GM21619 (cell line): ENCODE data around the gene PKP3.
"Not testable (repeated sequence)": the region's sequence is repeated elsewhere in the genome, so short reads cannot be mapped to it uniquely, and the experiment has no call there.

Source experiments
- ATAC-seq: cut with Tn5 transposase; IDR thresholded peaks from one replicate; pipeline ENCODE4 v1.9.1; 2021; ENCODE audit not compliant: unreplicated experiment

PKP3 gene

GRCh38 chr11:393219-394033, 583 bp upstream of the PKP3 start:
- ATAC-seq = no peak

- no peak for ATAC-seq
Observed at GRCh38 chr11:394858-395655, 1.0 kb downstream of the PKP3 start.

GRCh38 chr11:395866-396265, 1.9 kb downstream of the PKP3 start:
- no peak for ATAC-seq

GRCh38 chr11:396511-396947, 2.5 kb downstream of the PKP3 start:
- no peak for ATAC-seq

GRCh38 chr11:396948-397548, 3.0 kb downstream of the PKP3 start:
- no peak for ATAC-seq

- no peak for ATAC-seq
Observed at GRCh38 chr11:398826-399225, 4.8 kb downstream of the PKP3 start.

- ATAC-seq = no peak
Observed at GRCh38 chr11:399731-400211, 5.8 kb downstream of the PKP3 start.

- no peak for ATAC-seq
Observed at GRCh38 chr11:400241-400689, 6.3 kb downstream of the PKP3 start.

- not testable (repeated sequence) for ATAC-seq
Observed at GRCh38 chr11:401196-401595, 7.2 kb downstream of the PKP3 start.

GRCh38 chr11:403021-403760, 9.2 kb downstream of the PKP3 start:
- no peak for ATAC-seq

- ATAC-seq = no peak
Observed at GRCh38 chr11:403761-404431, 9.9 kb downstream of the PKP3 start.

- ATAC-seq = no peak
Observed at GRCh38 chr11:404551-405264, 10.7 kb downstream of the PKP3 start.

GRCh38 chr11:405323-405953, 11.4 kb downstream of the PKP3 start:
- no peak for ATAC-seq

- no peak for ATAC-seq
Observed at GRCh38 chr11:405954-406795, 12.2 kb downstream of the PKP3 start.

GRCh38 chr11:406796-407650, 13.0 kb downstream of the PKP3 start:
- peak; percentile 72 for ATAC-seq

GRCh38 chr11:407651-408123, 13.7 kb downstream of the PKP3 start:
- ATAC-seq = no peak
